Stimulated activated naive B cell treated with anti-CD40 and anti-IgM and Interleukin-4, amounts not matched to agents 10 μg/mL and 1 μg/mL and 100 μg/mL, for 72 hours (primary cell): ENCODE data around the gene SRR.
"Not testable (repeated sequence)": the region's sequence is repeated elsewhere in the genome, so short reads cannot be mapped to it uniquely, and the experiment has no call there.

Source experiments
- ATAC-seq, 2 donors: fragments of 150-1000 bp; cut with Tn5 transposase; replicated peaks; 2 replicates each; pipeline ENCODE4 v1.10.0; 2021; ENCODE audit warnings: moderate library complexity in 1 of 2
- DNase-seq: peaks from one replicate; pipeline ENCODE4 v3.0.0; 2021
- H3K27ac Mint-ChIP-seq: one replicate; pipeline ENCODE4 v1.8.0; 2022; ENCODE audit warnings: mild to moderate bottlenecking, mixed read lengths
- H3K27me3 Mint-ChIP-seq, 2 donors: one replicate each; pipeline ENCODE4 v1.8.0; 2022; ENCODE audit warnings: mixed read lengths in 2 of 2
- H3K36me3 Mint-ChIP-seq, 2 donors: one replicate each; pipeline ENCODE4 v1.8.0; 2022; ENCODE audit warnings: mixed read lengths in 2 of 2, mild to moderate bottlenecking in 1 of 2
- H3K4me1 Mint-ChIP-seq, 2 donors: one replicate each; pipeline ENCODE4 v1.8.0; 2022; ENCODE audit warnings: mixed read lengths in 2 of 2, mild to moderate bottlenecking in 1 of 2
- H3K4me3 Mint-ChIP-seq, 2 donors: one replicate each; pipeline ENCODE4 v1.8.0; 2022; ENCODE audit warnings: mild to moderate bottlenecking in 2 of 2, mixed read lengths in 2 of 2, moderate library complexity in 1 of 2
- H3K9me3 Mint-ChIP-seq, 2 donors: one replicate each; pipeline ENCODE4 v1.8.0; 2022; ENCODE audit warnings: mixed read lengths in 2 of 2, mild to moderate bottlenecking in 1 of 2

The SRR gene

GRCh38 chr17:2312736-2313135, 9.0 kb downstream of the SRR start:
- Mint-ChIP-seq H3K4me1 (peaks cover 3 to 6% of the 10 kb centered on the region in 2 donors), H3K27ac (no peak overlapping the region), H3K36me3 (peaks cover 5 to 7% of the 10 kb centered on the region in 2 donors), H3K4me3 (no peak overlapping the region), H3K9me3 (no peaks in the 10 kb centered on the region), H3K27me3 (no peaks in the 10 kb centered on the region)
- ATAC-seq (no peak), DNase-seq (no peak)

GRCh38 chr17:2316916-2317205, 13.1 kb downstream of the SRR start:
- H3K4me1 Mint-ChIP-seq = peaks cover 1 to 11% of the 10 kb centered on the region in 2 donors
- H3K4me3 Mint-ChIP-seq, H3K9me3 Mint-ChIP-seq, H3K27ac Mint-ChIP-seq, ATAC-seq, DNase-seq, H3K27me3 Mint-ChIP-seq: not testable (repeated sequence)
- H3K36me3 Mint-ChIP-seq = peaks cover 9 to 15% of the 10 kb centered on the region in 2 donors

GRCh38 chr17:2317796-2318195, 14.0 kb downstream of the SRR start:
- peaks cover 1 to 11% of the 10 kb centered on the region in 2 donors for H3K4me1 Mint-ChIP-seq
- H3K9me3 Mint-ChIP-seq = no peaks in the 10 kb centered on the region
- H3K36me3 Mint-ChIP-seq = peaks cover 13 to 22% of the 10 kb centered on the region in 2 donors
- ATAC-seq = no peak
- no peak overlapping the region for H3K4me3 Mint-ChIP-seq
- DNase-seq = no peak
- H3K27ac Mint-ChIP-seq = no peak overlapping the region
- no peaks in the 10 kb centered on the region for H3K27me3 Mint-ChIP-seq

- DNase-seq = no peak
- Mint-ChIP-seq H3K27ac (peak overlapping the region; percentile 1), H3K36me3 (peaks cover 24 to 34% of the 10 kb centered on the region in 2 donors), H3K4me3 (no peak overlapping the region), H3K27me3 (no peaks in the 10 kb centered on the region), H3K4me1 (peaks cover 1 to 11% of the 10 kb centered on the region in 2 donors), H3K9me3 (no peaks in the 10 kb centered on the region)
- peak in 1 of 2 donors; percentile 8 for ATAC-seq
Measured at GRCh38 chr17:2319051-2319450, 15.3 kb downstream of the SRR start.

DNA sequence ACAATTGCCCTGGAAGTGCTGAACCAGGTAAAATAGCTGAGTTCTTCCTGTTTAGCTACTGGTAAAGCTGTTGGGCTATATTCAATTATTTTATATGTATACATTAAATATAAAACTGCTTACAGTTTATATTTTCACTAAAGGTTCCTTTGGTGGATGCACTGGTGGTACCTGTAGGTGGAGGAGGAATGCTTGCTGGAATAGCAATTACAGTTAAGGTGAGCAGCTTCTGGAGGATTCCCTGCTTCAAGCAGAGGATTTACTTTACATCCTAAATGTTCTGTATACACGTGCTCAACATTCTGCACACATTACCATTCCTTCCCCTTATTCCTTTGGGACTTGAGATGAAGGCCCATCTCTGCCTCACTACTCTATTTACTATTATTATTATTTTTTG, 17.6 kb downstream of the SRR start:
- Mint-ChIP-seq H3K36me3 (peaks cover 34 to 45% of the 10 kb centered on the region in 2 donors), H3K4me1 (peaks cover 1 to 11% of the 10 kb centered on the region in 2 donors), H3K4me3 (no peak overlapping the region), H3K27ac (no peak overlapping the region), H3K27me3 (no peaks in the 10 kb centered on the region), H3K9me3 (no peaks in the 10 kb centered on the region)
- DNase-seq (no peak), ATAC-seq (no peak)

- Mint-ChIP-seq H3K4me1 (peaks cover 1 to 10% of the 10 kb centered on the region in 2 donors), H3K4me3 (no peak overlapping the region), H3K9me3 (no peaks in the 10 kb centered on the region), H3K27me3 (no peaks in the 10 kb centered on the region), H3K27ac (no peak overlapping the region), H3K36me3 (peaks cover 37 to 47% of the 10 kb centered on the region in 2 donors)
- no peak for DNase-seq
- ATAC-seq = no peak
Measured at GRCh38 chr17:2323629-2324314, 20.0 kb downstream of the SRR start.

GRCh38 chr17:2331303-2331702, 27.6 kb downstream of the SRR start:
- Mint-ChIP-seq H3K9me3 (no peaks in the 10 kb centered on the region), H3K27me3 (no peaks in the 10 kb centered on the region), H3K4me1 (peaks cover 15 to 23% of the 10 kb centered on the region in 2 donors), H3K4me3 (no peak overlapping the region), H3K36me3 (peaks cover 28 to 30% of the 10 kb centered on the region in 2 donors), H3K27ac (no peak overlapping the region)
- no peak for ATAC-seq
- DNase-seq = no peak

DNA sequence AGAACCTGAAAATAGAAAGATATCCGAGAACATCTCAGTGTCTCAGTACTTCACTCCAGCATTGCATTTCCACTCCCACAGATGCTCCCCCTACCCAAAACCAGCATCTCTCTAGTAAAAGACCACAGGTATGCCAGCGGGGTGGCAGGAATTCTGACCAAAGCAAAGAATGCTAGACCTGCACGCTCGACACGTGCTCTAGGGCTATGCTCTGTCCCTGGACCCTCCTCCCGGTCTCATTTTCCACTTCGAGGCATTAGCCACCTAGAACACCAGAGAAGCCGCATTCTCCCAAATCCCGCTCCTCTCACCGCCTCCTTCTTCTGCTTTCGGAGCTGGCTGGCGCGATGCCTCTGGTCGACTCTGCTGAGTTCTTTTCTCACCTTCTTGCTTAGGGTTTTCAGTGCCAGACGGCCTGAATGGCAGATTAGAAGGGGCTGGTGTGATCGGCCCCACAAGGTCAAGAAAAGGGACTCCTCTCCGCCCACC, 32.0 kb downstream of the SRR start:
- no peak for DNase-seq
- Mint-ChIP-seq H3K27ac (peak overlapping the region; percentile 99), H3K36me3 (peaks cover 8 to 11% of the 10 kb centered on the region in 2 donors), H3K4me1 (peaks cover 16 to 25% of the 10 kb centered on the region in 2 donors), H3K4me3 (peak overlapping the region; percentile 97 to 99), H3K27me3 (no peaks in the 10 kb centered on the region), H3K9me3 (no peaks in the 10 kb centered on the region)
- ATAC-seq = no peak

DNA sequence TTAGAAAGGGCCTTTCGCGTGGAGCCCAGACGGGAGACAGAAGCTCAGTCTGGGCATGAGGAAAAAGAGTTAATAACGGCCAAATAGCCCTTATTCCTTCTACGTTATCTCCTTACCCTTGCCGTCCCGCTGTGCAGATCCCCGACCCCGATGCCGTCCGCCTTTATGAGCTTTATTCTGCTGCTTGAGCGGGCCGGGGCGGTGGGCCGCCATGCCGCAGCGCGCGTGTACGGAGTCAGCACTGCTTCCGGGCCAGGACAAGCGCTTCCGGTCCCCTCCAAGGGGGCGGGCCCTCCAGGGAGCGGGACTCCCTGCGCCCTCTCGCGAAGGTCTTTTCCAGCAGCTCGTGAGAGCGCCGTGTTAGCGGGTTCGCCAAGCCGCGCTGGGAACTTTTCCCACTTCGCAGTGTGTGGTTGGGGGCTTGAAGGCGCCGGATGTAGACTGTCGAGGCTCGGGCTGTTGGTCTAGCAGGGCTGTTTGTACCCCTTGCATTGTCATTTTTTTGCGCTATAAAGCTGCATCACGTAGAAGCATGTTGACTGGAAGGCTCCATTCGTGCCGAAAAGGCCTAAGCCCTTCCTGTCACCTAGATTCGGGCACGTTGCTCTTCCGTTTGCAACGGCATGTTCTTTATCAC, 32.6 kb downstream of the SRR start, which contains the start of gene TSR1:
TSS of gene TSR1 (minus strand) at position 243 of the 637 bp plus-strand sequence. CDS start at position 213, 30 bp downstream.
- peak; percentile 81 for DNase-seq
- Mint-ChIP-seq H3K4me1 (peaks cover 16 to 25% of the 10 kb centered on the region in 2 donors), H3K27me3 (no peaks in the 10 kb centered on the region), H3K4me3 (peak within 1 kb of the TSS; percentile 97 to 99), H3K27ac (peak within 1 kb of the TSS; percentile 99), H3K9me3 (no peaks in the 10 kb centered on the region), H3K36me3 (peaks cover 8 to 11% of the 10 kb centered on the region in 2 donors)
- peak; percentile 88 to 89 for ATAC-seq

- DNase-seq (peak; percentile 33), ATAC-seq (peak; percentile 58 to 68)
- H3K27me3 Mint-ChIP-seq = no peaks in the 10 kb centered on the region
- H3K9me3 Mint-ChIP-seq = no peaks in the 10 kb centered on the region
- peak within 1 kb of the TSS; percentile 97 to 99 for H3K4me3 Mint-ChIP-seq
- H3K27ac Mint-ChIP-seq = peak within 1 kb of the TSS; percentile 99
- peaks cover 16 to 25% of the 10 kb centered on the region in 2 donors for H3K4me1 Mint-ChIP-seq
- peaks cover 12 to 15% of the 10 kb centered on the region in 2 donors for H3K36me3 Mint-ChIP-seq
Measured at GRCh38 chr17:2336852-2337543, 33.2 kb downstream of the SRR start, which contains the start of gene SGSM2. TSS of gene SGSM2 (plus strand) at chr17:2337501. CDS start at chr17:2337689, 188 bp downstream.

- H3K4me3 Mint-ChIP-seq = peak overlapping the region; percentile 97 to 99
- peak; percentile 35 for DNase-seq
Measured at GRCh38 chr17:2337544-2338314, 34.0 kb downstream of the SRR start.

GRCh38 chr17:2338315-2338657, 34.5 kb downstream of the SRR start:
- peaks cover 16 to 25% of the 10 kb centered on the region in 2 donors for H3K4me1 Mint-ChIP-seq
- H3K27me3 Mint-ChIP-seq = no peaks in the 10 kb centered on the region
- no peak for DNase-seq
- H3K9me3 Mint-ChIP-seq = no peaks in the 10 kb centered on the region
- no peak for ATAC-seq
- peak overlapping the region; percentile 76 for H3K27ac Mint-ChIP-seq
- peak overlapping the region; percentile 79 to 97 for H3K4me3 Mint-ChIP-seq
- H3K36me3 Mint-ChIP-seq = peaks cover 12 to 19% of the 10 kb centered on the region in 2 donors

More at GRCh38 chr17:2337544-2338314, 34.0 kb downstream of the SRR start:
- Mint-ChIP-seq H3K27me3 (no peaks in the 10 kb centered on the region), H3K4me1 (peaks cover 16 to 25% of the 10 kb centered on the region in 2 donors), H3K27ac (no peak overlapping the region), H3K9me3 (no peaks in the 10 kb centered on the region), H3K36me3 (peaks cover 12 to 19% of the 10 kb centered on the region in 2 donors)
- peak; percentile 46 to 54 for ATAC-seq

DNA sequence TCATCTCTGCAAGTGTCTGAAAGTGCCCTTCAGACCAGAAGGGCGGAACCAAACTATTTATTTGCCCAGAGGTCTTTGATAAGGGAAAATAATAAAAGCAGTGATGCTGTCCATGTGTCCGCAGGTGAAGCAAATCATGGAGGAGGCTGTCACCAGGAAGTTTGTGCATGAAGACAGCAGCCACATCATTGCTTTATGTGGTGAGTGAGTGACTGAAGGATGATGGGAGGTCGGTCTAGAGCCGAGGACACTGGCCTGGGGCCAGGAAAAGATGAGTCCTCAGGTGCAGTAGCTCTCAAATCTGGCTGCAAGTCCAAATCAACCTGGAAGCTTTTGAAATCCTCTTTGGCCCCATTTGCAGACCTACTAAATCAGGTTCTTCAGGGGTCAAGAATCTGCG, 39.7 kb downstream of the SRR start:
- ATAC-seq (no peak), DNase-seq (no peak)
- H3K4me3 Mint-ChIP-seq = no peak overlapping the region
- H3K27me3 Mint-ChIP-seq = no peaks in the 10 kb centered on the region
- H3K36me3 Mint-ChIP-seq = peaks cover 14 to 15% of the 10 kb centered on the region in 2 donors
- no peak overlapping the region for H3K27ac Mint-ChIP-seq
- peaks cover 3 to 5% of the 10 kb centered on the region in 2 donors for H3K4me1 Mint-ChIP-seq
- no peaks in the 10 kb centered on the region for H3K9me3 Mint-ChIP-seq

GRCh38 chr17:2344528-2344927, 40.8 kb downstream of the SRR start:
- ATAC-seq = no peak
- Mint-ChIP-seq H3K27me3 (no peaks in the 10 kb centered on the region), H3K27ac (no peak overlapping the region), H3K9me3 (no peaks in the 10 kb centered on the region), H3K36me3 (peaks cover 15% of the 10 kb centered on the region in 2 donors), H3K4me3 (no peak overlapping the region), H3K4me1 (peaks cover 0 to 1% of the 10 kb centered on the region in 2 donors)
- DNase-seq = no peak
